Trophoblast cell (in vitro differentiated cells and primary cell): ENCODE data around the gene PARD6A.

Source experiments
- DNase-seq, 2 donors: peaks; one replicate each; pipeline ENCODE4 v3.0.0-alpha.2; 2016
- H2AFZ ChIP-seq: 2 replicates; pipeline ENCODE4 v1.6.1; 2013; ENCODE audit warnings: low read length, moderate library complexity, mild to moderate bottlenecking; ENCODE audit not compliant: insufficient read depth, poor library complexity
- H2AK5ac ChIP-seq: 2 replicates; pipeline ENCODE4 v1.6.1; 2013; ENCODE audit warnings: mild to moderate bottlenecking, low read length
- H2BK120ac ChIP-seq: 2 replicates; pipeline ENCODE4 v1.6.1; 2013; ENCODE audit warnings: low read length, mild to moderate bottlenecking, moderate library complexity; ENCODE audit not compliant: insufficient read depth, poor library complexity
- H2BK12ac ChIP-seq: 2 replicates; pipeline ENCODE4 v1.6.1; 2013; ENCODE audit warnings: mild to moderate bottlenecking, low read length, moderate library complexity
- H2BK5ac ChIP-seq: 2 replicates; pipeline ENCODE4 v1.6.1; 2013; ENCODE audit warnings: low read length, low read depth, moderate library complexity, mild to moderate bottlenecking; ENCODE audit not compliant: poor library complexity
- H3K14ac ChIP-seq: 2 replicates; pipeline ENCODE4 v1.6.1; 2013; ENCODE audit warnings: mild to moderate bottlenecking, low read length
- H3K18ac ChIP-seq: 2 replicates; pipeline ENCODE4 v1.6.1; 2013; ENCODE audit warnings: mild to moderate bottlenecking, low read length
- H3K23ac ChIP-seq: 2 replicates; pipeline ENCODE4 v1.6.1; 2013; ENCODE audit warnings: low read length
- H3K27ac ChIP-seq: 2 replicates; pipeline ENCODE4 v1.5.1; 2013; ENCODE audit warnings: low read depth, mild to moderate bottlenecking, inconsistent platforms, low read length, moderate library complexity
- H3K27me3 ChIP-seq: 2 replicates; pipeline ENCODE4 v1.6.1; 2013; ENCODE audit warnings: inconsistent platforms, mild to moderate bottlenecking, low read length, moderate library complexity; ENCODE audit not compliant: insufficient read depth
- H3K36me3 ChIP-seq, 2 experiments: 1 replicate in 1 of 2; 2 replicates in 1 of 2; pipeline ENCODE4 v1.6.1; 2013; ENCODE audit warnings: low read length in 2 of 2, mild to moderate bottlenecking in 2 of 2, moderate library complexity in 1 of 2; ENCODE audit not compliant: insufficient read depth in 2 of 2, control insufficient read depth in 1 of 2
- H3K4ac ChIP-seq: 2 replicates; pipeline ENCODE4 v1.6.1; 2013; ENCODE audit warnings: low read depth, mild to moderate bottlenecking, low read length, moderate library complexity
- H3K4me1 ChIP-seq, 2 experiments: 1 replicate in 1 of 2; 2 replicates in 1 of 2; pipeline ENCODE4 v1.6.1; 2013; ENCODE audit warnings: low read length in 2 of 2, mild to moderate bottlenecking in 2 of 2, moderate library complexity in 1 of 2; ENCODE audit not compliant: insufficient read depth in 2 of 2, control insufficient read depth in 1 of 2
- H3K4me2 ChIP-seq: 2 replicates; pipeline ENCODE4 v1.6.1; 2013; ENCODE audit warnings: inconsistent platforms, mild to moderate bottlenecking, low read length, moderate library complexity
- H3K4me3 ChIP-seq: 2 replicates; pipeline ENCODE4 v1.5.1; 2013; ENCODE audit warnings: mild to moderate bottlenecking, low read depth, low read length, inconsistent platforms
- H3K79me1 ChIP-seq: one replicate; pipeline ENCODE4 v1.6.1; 2013; ENCODE audit warnings: low read length
- H3K79me2 ChIP-seq: 2 replicates; pipeline ENCODE4 v1.6.1; 2013; ENCODE audit warnings: low read length, mild to moderate bottlenecking; ENCODE audit not compliant: control insufficient read depth, insufficient read depth, poor library complexity
- H3K9ac ChIP-seq: 2 replicates; pipeline ENCODE4 v1.6.1; 2013; ENCODE audit warnings: mild to moderate bottlenecking, low read length
- H3K9me3 ChIP-seq: 2 replicates; pipeline ENCODE4 v1.6.1; 2013; ENCODE audit warnings: low read depth, mild to moderate bottlenecking, control low read depth, inconsistent platforms, low read length; ENCODE audit not compliant: insufficient read depth
- H4K12ac ChIP-seq: 2 replicates; pipeline ENCODE4 v1.6.1; 2013; ENCODE audit warnings: low read depth, mild to moderate bottlenecking, low read length, moderate library complexity
- H4K8ac ChIP-seq: 2 replicates; pipeline ENCODE4 v1.6.1; 2013; ENCODE audit warnings: low read depth, mild to moderate bottlenecking, low read length, moderate library complexity
- H4K91ac ChIP-seq: one replicate; pipeline ENCODE4 v1.6.1; 2013; ENCODE audit warnings: low read depth, mild to moderate bottlenecking, low read length, moderate library complexity
- WGBS: extraction: QIAGEN DNeasy Blood & Tissue Kit; methylation state at CpG from one replicate; pipeline ENCODE4 v1.1.7; 2013; ENCODE audit warnings: missing lambda C conversion rate; ENCODE audit not compliant: insufficient read length, insufficient coverage; ENCODE audit errors: extremely low coverage; 5-methylcytosine and 5-hydroxymethylcytosine counted together

Gene PARD6A

DNA sequence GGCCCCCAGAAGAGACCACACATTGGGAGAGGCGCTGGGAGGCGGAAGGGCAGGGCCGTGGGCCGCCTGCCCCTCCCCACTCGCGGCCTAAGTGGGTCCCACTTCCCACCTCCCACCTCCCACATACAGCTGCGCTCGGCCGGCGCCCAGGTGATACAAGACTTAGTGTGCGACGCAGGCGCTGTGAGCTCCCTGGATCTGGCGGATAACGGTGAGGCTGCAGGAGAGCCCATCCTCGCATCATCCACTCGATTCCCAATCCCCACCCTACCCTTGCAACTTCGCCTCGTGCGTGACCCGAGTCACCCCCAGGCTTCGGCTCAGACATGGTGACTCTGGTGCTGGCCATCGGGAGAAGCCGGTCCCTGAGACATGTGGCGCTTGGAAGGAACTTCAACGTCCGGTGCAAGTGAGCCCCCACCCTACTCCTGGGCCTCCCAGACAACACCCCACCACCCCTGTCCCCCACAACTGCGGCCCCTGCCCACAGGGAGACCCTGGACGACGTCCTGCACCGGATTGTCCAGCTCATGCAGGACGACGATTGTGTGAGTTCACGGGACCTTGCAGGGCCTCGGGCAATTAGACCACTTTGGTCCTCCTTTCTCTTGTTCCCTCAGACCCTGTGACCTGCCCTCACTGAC lies 11.9 kb upstream of the PARD6A start:
- no CpG with 5 or more reads among the region's 35 CpGs for WGBS
- Histone ChIP-seq H2AFZ (no peak overlapping the region), H2BK120ac (no peak overlapping the region)

GRCh38 chr16:67649494-67649931 lies 11.2 kb upstream of the PARD6A start:
- WGBS, result no CpG with 5 or more reads among the region's 34 CpGs
- Histone ChIP-seq H3K9ac (no peak overlapping the region), H3K27me3 (no peaks in the 10 kb centered on the region), H3K14ac (no peak overlapping the region), H4K91ac (no peak overlapping the region), H2AFZ (no peak overlapping the region), H3K27ac (no peak overlapping the region), H4K8ac (no peak overlapping the region), H2BK5ac (no peak overlapping the region), H3K4me2 (no peak overlapping the region), H2AK5ac (no peak overlapping the region), H3K18ac (no peak overlapping the region), H3K4me1 (peaks cover 8 to 11% of the 10 kb centered on the region in 2 experiments), H3K4ac (no peak overlapping the region), H2BK120ac (no peak overlapping the region), H2BK12ac (no peak overlapping the region), H3K4me3 (no peak overlapping the region), H3K79me1 (no peaks in the 10 kb centered on the region), H4K12ac (no peak overlapping the region), H3K36me3 (no peaks in the 10 kb centered on the region), H3K79me2 (no peaks in the 10 kb centered on the region), H3K9me3 (peaks cover 9% of the 10 kb centered on the region), H3K23ac (no peak overlapping the region)
- DNase-seq, result peak; percentile 72 to 82

More for the DNA sequence above, 11.9 kb upstream of the PARD6A start:
- Histone ChIP-seq H2AK5ac (no peak overlapping the region), H3K23ac (no peak overlapping the region), H3K4me2 (no peak overlapping the region), H3K27ac (no peak overlapping the region), H3K4ac (no peak overlapping the region), H3K9ac (no peak overlapping the region), H2BK12ac (no peak overlapping the region), H3K9me3 (peaks cover 9% of the 10 kb centered on the region), H3K4me3 (no peak overlapping the region), H3K18ac (no peak overlapping the region), H3K79me1 (no peaks in the 10 kb centered on the region), H4K12ac (no peak overlapping the region), H3K27me3 (no peaks in the 10 kb centered on the region), H3K79me2 (no peaks in the 10 kb centered on the region), H3K4me1 (peaks cover 9 to 12% of the 10 kb centered on the region in 2 experiments), H3K36me3 (no peaks in the 10 kb centered on the region), H2BK5ac (no peak overlapping the region), H3K14ac (no peak overlapping the region), H4K91ac (no peak overlapping the region), H4K8ac (no peak overlapping the region)
- DNase-seq, result no peak

DNA sequence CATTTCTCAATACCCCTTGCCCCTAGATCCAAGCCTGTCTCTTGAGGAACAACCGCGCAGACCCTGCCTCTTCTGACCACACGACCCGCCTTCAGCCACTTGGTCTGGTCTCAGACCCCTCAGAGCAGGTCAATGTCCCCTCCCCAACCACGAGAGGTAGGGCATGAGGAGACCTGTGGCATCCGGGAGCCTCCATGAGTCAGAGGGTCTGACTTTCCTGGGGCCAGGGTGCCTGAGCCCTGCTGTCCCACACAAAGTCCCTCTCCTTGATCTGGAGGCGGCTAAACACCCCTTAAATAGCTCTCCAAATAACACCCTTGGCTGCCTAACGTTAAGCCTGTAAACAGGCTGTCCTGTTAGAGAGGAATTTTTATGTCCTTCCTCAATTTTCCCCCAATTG lies 10.7 kb upstream of the PARD6A start:
- H2BK12ac ChIP-seq, result no peak overlapping the region
- H3K14ac ChIP-seq, result no peak overlapping the region
- no peak overlapping the region for H3K27ac ChIP-seq
- no peak overlapping the region for H2AFZ ChIP-seq
- no peak overlapping the region for H4K8ac ChIP-seq
- H2AK5ac ChIP-seq, result no peak overlapping the region
- no peak overlapping the region for H4K91ac ChIP-seq
- H4K12ac ChIP-seq, result no peak overlapping the region
- no peak overlapping the region for H3K4me2 ChIP-seq
- H3K79me2 ChIP-seq, result no peaks in the 10 kb centered on the region
- no peak overlapping the region for H3K18ac ChIP-seq
- H3K36me3 ChIP-seq, result no peaks in the 10 kb centered on the region
- no peak overlapping the region for H3K9ac ChIP-seq
- H3K4me3 ChIP-seq, result no peak overlapping the region
- no peaks in the 10 kb centered on the region for H3K79me1 ChIP-seq
- H2BK5ac ChIP-seq, result no peak overlapping the region
- no peak overlapping the region for H3K23ac ChIP-seq
- DNase-seq, result no peak
- H3K4me1 ChIP-seq, result peaks cover 7 to 10% of the 10 kb centered on the region in 2 experiments
- H3K27me3 ChIP-seq, result no peaks in the 10 kb centered on the region
- H3K4ac ChIP-seq, result no peak overlapping the region
- H2BK120ac ChIP-seq, result no peak overlapping the region
- WGBS, result no CpG with 5 or more reads among the region's 8 CpGs
- peaks cover 9% of the 10 kb centered on the region for H3K9me3 ChIP-seq

DNA sequence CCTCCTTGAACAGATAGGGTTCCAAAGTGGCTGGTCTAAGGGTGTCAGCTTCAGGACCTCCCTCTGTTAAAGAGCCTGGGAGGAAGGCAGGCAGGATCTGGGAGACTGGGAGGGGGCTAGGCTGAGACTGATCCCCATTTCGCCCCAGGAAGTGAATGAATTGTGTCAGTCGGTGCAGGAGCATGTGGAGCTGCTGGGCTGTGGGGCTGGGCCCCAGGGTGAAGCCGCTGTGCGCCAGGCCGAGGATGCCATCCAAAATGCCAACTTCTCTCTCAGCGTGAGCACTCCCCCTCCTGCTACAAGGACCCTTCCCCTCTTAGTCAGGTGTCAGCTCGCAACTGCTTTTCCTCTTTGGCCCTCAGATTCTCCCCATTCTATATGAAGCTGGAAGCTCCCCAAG lies 9.7 kb upstream of the PARD6A start:
- no peaks in the 10 kb centered on the region for H3K36me3 ChIP-seq
- H4K12ac ChIP-seq, result no peak overlapping the region
- no peak overlapping the region for H3K27ac ChIP-seq
- no peak overlapping the region for H2BK120ac ChIP-seq
- no peak overlapping the region for H3K18ac ChIP-seq
- no peaks in the 10 kb centered on the region for H3K79me1 ChIP-seq
- no peak overlapping the region for H2AK5ac ChIP-seq
- no peak overlapping the region for H2BK12ac ChIP-seq
- H2AFZ ChIP-seq, result no peak overlapping the region
- no CpG with 5 or more reads among the region's 7 CpGs for WGBS
- peaks cover 9% of the 10 kb centered on the region for H3K9me3 ChIP-seq
- H3K4me1 ChIP-seq, result peaks cover 7 to 10% of the 10 kb centered on the region in 2 experiments
- H4K91ac ChIP-seq, result no peak overlapping the region
- no peak overlapping the region for H3K23ac ChIP-seq
- no peak overlapping the region for H3K14ac ChIP-seq
- no peak for DNase-seq
- H3K4me2 ChIP-seq, result no peak overlapping the region
- H3K4me3 ChIP-seq, result no peak overlapping the region
- H3K4ac ChIP-seq, result no peak overlapping the region
- H2BK5ac ChIP-seq, result no peak overlapping the region
- H3K9ac ChIP-seq, result no peak overlapping the region
- H4K8ac ChIP-seq, result no peak overlapping the region
- H3K27me3 ChIP-seq, result no peaks in the 10 kb centered on the region
- H3K79me2 ChIP-seq, result no peaks in the 10 kb centered on the region
